Measurements from ENCODE around the gene NOP10.

Gene NOP10

GRCh38 chr15:34329006-34329405 lies 13.9 kb downstream of the NOP10 start:
- DNase-seq = no peak

GRCh38 chr15:34327906-34328305 lies 15.0 kb downstream of the NOP10 start:
- no peak for DNase-seq

GRCh38 chr15:34325368-34325767 lies 17.6 kb downstream of the NOP10 start:
- DNase-seq = no peak

- no peak for DNase-seq
Observed at GRCh38 chr15:34324933-34325332, 18.0 kb downstream of the NOP10 start.

- no peak for DNase-seq
Observed at GRCh38 chr15:34323217-34323616, 19.7 kb downstream of the NOP10 start.

GRCh38 chr15:34318277-34319079 lies 24.5 kb downstream of the NOP10 start:
- DNase-seq = no peak

GRCh38 chr15:34314491-34315490 lies 28.1 kb downstream of the NOP10 start:
- no peak for DNase-seq

GRCh38 chr15:34311563-34311962 lies 31.4 kb downstream of the NOP10 start:
- DNase-seq = no peak

GRCh38 chr15:34304613-34305012 lies 38.3 kb downstream of the NOP10 start:
- no peak for DNase-seq

- DNase-seq = no peak
Observed at GRCh38 chr15:34301058-34301457, 41.9 kb downstream of the NOP10 start.

- no peak for DNase-seq
Observed at GRCh38 chr15:34297059-34297458, 45.9 kb downstream of the NOP10 start.

- no peak for DNase-seq
Observed at GRCh38 chr15:34292621-34293020, 50.3 kb downstream of the NOP10 start.
